ENCODE results near the gene GRID1.
"Not testable (repeated sequence)": the region's sequence is repeated elsewhere in the genome, so short reads cannot be mapped to it uniquely, and the experiment has no call there.

GRID1 gene

GRCh38 chr10:85850736-85851135, 515.9 kb downstream of the GRID1 start:
- TF ChIP-seq, protein P1, sequence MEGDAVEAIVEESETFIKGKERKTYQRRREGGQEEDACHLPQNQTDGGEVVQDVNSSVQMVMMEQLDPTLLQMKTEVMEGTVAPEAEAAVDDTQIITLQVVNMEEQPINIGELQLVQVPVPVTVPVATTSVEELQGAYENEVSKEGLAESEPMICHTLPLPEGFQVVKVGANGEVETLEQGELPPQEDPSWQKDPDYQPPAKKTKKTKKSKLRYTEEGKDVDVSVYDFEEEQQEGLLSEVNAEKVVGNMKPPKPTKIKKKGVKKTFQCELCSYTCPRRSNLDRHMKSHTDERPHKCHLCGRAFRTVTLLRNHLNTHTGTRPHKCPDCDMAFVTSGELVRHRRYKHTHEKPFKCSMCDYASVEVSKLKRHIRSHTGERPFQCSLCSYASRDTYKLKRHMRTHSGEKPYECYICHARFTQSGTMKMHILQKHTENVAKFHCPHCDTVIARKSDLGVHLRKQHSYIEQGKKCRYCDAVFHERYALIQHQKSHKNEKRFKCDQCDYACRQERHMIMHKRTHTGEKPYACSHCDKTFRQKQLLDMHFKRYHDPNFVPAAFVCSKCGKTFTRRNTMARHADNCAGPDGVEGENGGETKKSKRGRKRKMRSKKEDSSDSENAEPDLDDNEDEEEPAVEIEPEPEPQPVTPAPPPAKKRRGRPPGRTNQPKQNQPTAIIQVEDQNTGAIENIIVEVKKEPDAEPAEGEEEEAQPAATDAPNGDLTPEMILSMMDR (IDR thresholded peaks at IDR 0.05), result no peak
- Mint-ChIP-seq H3K27me3 (ENCODE audit: low read depth, poor library complexity) (peaks cover 11% of the 10 kb centered on the region), H3K4me3 (no peak overlapping the region), H3K4me1 (no peaks in the 10 kb centered on the region), H3K36me3 (ENCODE audit: low read depth) (peaks cover 9% of the 10 kb centered on the region), H3K9me3 (peaks cover 23% of the 10 kb centered on the region), H3K27ac (no peak overlapping the region)
- no peak for DNase-seq

DNA sequence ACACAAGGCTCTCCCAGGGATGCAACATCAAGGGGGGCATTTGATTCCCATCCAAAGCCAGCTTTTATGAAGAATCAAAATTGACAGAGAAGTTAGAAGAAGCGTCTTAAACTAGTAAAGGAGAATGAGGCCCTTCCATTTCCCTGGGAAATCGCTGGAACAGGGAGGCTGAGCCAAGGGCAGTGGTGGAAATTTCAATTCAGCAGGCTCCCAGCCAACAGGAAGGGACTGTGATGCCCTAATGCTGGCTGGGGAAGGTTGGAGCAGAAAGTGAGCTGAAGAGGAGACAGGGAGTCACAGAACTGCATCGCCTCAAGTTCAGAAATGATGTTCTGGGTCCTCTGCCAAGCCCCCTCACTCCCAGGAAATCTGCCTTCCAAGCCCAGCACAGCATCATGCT, 517.3 kb downstream of the GRID1 start:
- TF ChIP-seq, protein P1 (IDR thresholded peaks at IDR 0.05), result no peak
- Mint-ChIP-seq H3K36me3 (ENCODE audit: low read depth) (peaks cover 9% of the 10 kb centered on the region), H3K27ac (no peak overlapping the region), H3K27me3 (ENCODE audit: low read depth, poor library complexity) (peaks cover 9% of the 10 kb centered on the region), H3K4me1 (no peaks in the 10 kb centered on the region), H3K4me3 (no peak overlapping the region), H3K9me3 (peaks cover 23% of the 10 kb centered on the region)
- no peak for DNase-seq

DNA sequence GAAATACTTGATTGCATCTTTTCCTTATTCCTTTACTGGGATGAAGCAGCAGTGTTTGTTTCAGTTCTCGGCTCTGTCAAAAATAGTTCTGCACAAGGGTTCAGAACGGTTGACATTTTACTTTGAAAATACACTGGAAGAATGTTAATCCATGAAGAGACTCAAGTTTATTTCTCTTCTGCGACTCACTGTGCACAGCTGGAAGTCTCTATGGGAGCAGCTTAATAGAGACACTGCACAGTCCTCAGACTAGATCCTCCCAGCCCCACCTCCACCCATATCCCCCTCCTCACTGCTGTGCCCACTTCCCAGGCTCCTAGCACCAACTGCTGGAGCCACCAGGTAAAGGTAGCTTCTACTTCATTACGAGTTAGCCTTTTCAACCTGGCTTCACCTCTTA, 517.8 kb downstream of the GRID1 start:
- TF ChIP-seq, protein P1 (IDR thresholded peaks at IDR 0.05), result no peak
- Mint-ChIP-seq H3K4me3 (no peak overlapping the region), H3K36me3 (ENCODE audit: low read depth) (peaks cover 9% of the 10 kb centered on the region), H3K9me3 (peaks cover 23% of the 10 kb centered on the region), H3K27me3 (ENCODE audit: low read depth, poor library complexity) (peaks cover 7% of the 10 kb centered on the region), H3K4me1 (no peaks in the 10 kb centered on the region), H3K27ac (no peak overlapping the region)
- DNase-seq, result no peak

DNA sequence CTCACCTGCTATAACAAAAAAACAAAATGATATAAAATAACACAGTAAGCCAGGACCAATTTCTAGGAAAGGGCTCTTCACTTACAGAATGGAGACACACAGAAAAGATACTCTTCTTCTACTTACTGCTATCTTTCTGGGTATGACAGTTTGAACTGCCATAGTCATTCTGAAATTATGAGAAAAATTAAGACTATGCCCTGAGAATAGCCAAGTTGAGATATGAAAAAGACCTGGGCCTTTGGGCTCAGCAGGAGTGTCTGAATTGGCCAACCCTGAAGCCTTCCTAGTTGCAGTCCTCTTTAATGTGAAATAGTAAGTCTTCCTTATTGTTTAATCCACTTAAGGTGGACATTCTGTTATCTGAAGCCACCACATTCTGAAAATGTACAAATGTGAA, 519.5 kb downstream of the GRID1 start:
- peaks cover 16% of the 10 kb centered on the region for H3K9me3 Mint-ChIP-seq
- DNase-seq, result no peak
- H3K27ac Mint-ChIP-seq, result no peak overlapping the region
- H3K4me3 Mint-ChIP-seq, result no peak overlapping the region
- H3K27me3 Mint-ChIP-seq (ENCODE audit: low read depth, poor library complexity), result peaks cover 7% of the 10 kb centered on the region
- H3K4me1 Mint-ChIP-seq, result no peaks in the 10 kb centered on the region
- TF ChIP-seq, protein P1 (IDR thresholded peaks at IDR 0.05), result no peak
- peaks cover 9% of the 10 kb centered on the region for H3K36me3 Mint-ChIP-seq (ENCODE audit: low read depth)

GRCh38 chr10:85838660-85839059, 527.9 kb downstream of the GRID1 start:
- H3K36me3 Mint-ChIP-seq (ENCODE audit: low read depth); DNase-seq; H3K4me3 Mint-ChIP-seq; H3K4me1 Mint-ChIP-seq; H3K27ac Mint-ChIP-seq: not testable (repeated sequence)
- H3K27me3 Mint-ChIP-seq (ENCODE audit: low read depth, poor library complexity), result peaks cover 12% of the 10 kb centered on the region
- peaks cover 38% of the 10 kb centered on the region for H3K9me3 Mint-ChIP-seq

- no peak overlapping the region for H3K27ac Mint-ChIP-seq
- peaks cover 7% of the 10 kb centered on the region for H3K27me3 Mint-ChIP-seq (ENCODE audit: low read depth, poor library complexity)
- H3K4me1 Mint-ChIP-seq, result no peaks in the 10 kb centered on the region
- no peaks in the 10 kb centered on the region for H3K36me3 Mint-ChIP-seq (ENCODE audit: low read depth)
- TF ChIP-seq, protein P1 (IDR thresholded peaks at IDR 0.05), result no peak
- H3K4me3 Mint-ChIP-seq, result no peak overlapping the region
- peaks cover 31% of the 10 kb centered on the region for H3K9me3 Mint-ChIP-seq
- DNase-seq, result no peak
Measured at GRCh38 chr10:85832988-85833387, 533.6 kb downstream of the GRID1 start.

Measured in nephron progenitor cell (in vitro differentiated cells).